GM19239 (cell line): ENCODE data around the gene PFAS.

ENCODE experiments used
- DNase-seq: peaks from one replicate; pipeline ENCODE4 v3.0.0; 2011; ENCODE audit warnings: low spot score; ENCODE audit not compliant: insufficient read length
- FAIRE-seq: peaks from 2 replicates; lab custom pipeline; 2011; peaks lifted over from hg19 to GRCh38; lab: Jason Lieb, UNC

The PFAS gene

DNA sequence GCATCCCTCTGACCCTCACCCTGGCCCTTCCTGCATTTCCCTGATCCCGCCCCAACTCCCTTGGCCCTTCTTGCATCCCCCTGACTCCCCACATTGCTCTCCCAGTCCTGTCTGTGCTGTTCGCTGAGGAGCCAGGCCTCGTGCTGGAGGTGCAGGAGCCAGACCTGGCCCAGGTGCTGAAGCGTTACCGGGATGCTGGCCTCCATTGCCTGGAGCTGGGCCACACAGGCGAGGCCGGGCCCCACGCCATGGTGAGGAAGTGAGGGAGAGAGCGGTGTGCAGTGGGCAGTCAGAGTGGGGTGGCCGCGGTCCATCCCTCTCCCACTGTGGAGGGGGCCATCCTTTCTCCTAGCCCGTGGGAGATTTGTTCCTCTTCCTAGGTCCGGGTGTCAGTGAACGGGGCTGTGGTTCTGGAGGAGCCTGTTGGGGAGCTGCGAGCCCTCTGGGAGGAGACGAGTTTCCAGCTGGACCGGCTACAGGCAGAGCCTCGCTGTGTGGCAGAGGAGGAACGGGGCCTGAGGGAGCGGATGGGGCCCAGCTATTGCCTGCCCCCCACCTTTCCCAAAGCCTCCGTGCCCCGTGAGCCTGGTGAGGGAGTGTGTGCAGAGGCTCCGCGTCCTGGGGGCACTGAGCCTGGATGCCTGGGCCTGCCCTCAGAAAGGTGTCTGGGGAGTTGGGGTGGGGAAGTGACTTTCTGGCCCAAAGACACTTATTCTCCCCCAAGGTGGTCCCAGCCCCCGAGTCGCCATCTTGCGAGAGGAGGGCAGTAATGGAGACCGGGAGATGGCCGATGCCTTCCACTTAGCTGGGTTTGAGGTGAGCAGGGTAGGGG, 17.8 kb downstream of the PFAS start:
- no peak for FAIRE-seq

DNA sequence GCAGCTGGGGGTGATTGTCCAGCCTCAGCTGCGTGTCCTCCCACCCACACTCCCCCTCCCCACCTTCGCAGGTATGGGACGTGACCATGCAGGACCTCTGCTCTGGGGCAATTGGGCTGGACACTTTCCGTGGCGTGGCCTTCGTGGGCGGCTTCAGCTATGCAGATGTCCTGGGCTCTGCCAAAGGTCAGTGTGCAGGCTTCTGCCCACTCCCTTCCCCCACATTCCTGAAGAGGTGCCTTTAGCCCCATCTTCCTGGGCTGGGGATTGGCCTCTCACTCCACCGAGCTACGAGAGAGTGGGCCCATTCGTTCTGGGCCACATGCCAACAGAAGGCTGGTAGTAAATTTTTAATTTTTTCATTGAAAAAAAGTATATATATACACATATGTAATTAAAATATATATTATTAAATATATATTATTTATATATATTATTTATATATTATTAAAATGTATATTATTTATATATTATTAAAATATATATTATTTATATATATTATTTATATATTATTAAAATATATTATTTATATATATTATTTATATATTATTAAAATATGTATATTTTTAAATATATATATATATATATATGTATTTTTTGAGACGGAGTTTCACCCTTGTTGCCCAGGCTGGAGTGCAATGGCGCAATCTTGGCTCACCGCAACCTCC, 18.5 kb downstream of the PFAS start:
- FAIRE-seq = no peak
- DNase-seq = no peak

More for the DNA sequence above, 17.8 kb downstream of the PFAS start:
- no peak for DNase-seq

DNA sequence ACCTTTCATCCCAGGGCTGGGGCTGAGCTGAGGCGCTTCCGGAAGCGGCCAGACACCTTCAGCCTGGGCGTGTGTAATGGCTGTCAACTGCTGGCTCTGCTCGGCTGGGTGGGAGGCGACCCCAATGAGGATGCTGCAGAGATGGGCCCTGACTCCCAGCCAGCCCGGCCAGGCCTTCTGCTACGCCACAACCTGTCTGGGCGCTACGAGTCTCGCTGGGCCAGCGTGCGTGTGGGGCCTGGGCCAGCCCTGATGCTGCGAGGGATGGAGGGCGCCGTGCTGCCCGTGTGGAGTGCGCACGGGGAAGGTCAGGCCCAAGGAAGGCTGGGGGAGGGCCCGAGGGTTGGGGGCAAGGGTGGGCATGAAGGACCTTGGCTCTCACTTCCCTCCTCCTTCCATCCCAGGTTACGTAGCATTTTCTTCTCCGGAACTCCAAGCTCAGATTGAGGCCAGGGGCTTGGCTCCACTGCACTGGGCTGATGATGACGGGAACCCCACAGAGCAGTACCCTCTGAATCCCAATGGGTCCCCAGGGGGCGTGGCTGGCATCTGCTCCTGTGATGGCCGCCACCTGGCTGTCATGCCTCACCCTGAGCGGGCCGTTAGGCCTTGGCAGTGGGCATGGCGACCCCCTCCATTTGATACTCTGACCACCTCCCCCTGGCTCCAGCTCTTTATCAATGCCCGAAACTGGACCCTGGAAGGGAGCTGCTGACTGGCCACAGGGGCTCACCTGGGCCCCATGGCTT, 19.6 kb downstream of the PFAS start:
- DNase-seq (no peak), FAIRE-seq (no peak)

DNA sequence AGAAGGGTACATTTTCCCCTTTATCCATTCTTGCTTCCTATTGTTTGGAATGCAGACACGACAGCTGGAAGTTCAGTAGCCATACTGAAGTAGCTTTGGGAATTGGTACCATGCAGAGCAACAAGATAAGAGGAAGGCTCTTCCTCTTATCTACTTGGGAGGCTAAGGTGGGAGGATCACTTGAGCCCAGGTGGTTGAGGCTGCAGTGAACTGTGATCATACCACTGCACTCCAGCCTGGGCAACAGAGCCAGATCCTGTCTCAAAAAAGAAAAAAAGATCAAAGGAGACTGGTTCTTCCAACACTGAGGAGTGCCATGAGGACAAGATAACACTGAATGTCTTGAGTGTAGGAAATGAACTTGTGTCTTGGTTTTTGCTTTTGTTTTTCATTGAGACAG, 23.3 kb downstream of the PFAS start:
- DNase-seq (no peak), FAIRE-seq (no peak)

DNA sequence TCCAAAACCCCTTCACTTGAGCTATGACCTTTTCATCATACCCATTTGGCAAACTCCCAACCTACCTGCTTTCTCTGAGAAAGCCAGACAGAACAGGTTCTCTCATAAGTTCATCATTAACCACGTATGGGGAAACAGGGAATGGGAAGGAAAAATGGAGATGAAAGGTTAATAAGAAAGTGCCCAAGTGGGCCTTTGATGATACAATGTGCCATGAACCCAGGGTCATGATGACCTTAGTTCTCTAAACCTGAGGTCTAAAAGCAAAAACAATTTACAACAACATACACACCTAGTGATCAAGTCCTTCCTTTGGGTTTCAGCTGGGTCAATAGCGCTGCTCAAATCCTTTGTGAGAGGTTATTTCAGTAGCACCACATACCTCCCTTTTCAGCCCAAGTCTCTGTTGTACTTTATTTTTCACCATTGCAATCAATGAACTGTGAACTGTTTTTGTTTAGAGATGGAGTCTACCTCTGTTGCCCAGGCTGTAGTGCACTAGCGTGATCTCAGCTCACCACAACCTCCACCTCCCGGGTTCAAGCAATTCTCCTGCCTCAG, 24.9 kb downstream of the PFAS start:
- peak; percentile 11 for FAIRE-seq
- DNase-seq = no peak

DNA sequence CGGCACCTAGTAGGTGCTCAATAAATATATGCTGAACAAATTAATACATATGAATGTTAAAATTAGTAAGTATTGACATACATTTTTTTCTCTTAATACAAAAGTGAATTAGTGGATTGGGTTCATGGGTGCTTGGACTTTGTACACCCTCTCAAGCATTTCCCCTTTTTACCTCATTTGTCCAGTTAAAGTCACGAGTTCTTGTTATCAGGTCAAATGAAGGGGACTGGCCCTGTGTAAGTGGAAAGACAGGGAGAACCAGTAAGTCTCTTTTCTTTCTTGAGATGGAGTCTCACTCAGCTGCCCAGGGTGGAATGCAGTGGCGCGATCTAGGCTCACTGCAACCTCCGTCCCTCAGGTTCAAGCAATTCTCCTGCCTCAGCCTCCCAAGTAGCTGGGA, 25.7 kb downstream of the PFAS start:
- DNase-seq (no peak), FAIRE-seq (no peak)

DNA sequence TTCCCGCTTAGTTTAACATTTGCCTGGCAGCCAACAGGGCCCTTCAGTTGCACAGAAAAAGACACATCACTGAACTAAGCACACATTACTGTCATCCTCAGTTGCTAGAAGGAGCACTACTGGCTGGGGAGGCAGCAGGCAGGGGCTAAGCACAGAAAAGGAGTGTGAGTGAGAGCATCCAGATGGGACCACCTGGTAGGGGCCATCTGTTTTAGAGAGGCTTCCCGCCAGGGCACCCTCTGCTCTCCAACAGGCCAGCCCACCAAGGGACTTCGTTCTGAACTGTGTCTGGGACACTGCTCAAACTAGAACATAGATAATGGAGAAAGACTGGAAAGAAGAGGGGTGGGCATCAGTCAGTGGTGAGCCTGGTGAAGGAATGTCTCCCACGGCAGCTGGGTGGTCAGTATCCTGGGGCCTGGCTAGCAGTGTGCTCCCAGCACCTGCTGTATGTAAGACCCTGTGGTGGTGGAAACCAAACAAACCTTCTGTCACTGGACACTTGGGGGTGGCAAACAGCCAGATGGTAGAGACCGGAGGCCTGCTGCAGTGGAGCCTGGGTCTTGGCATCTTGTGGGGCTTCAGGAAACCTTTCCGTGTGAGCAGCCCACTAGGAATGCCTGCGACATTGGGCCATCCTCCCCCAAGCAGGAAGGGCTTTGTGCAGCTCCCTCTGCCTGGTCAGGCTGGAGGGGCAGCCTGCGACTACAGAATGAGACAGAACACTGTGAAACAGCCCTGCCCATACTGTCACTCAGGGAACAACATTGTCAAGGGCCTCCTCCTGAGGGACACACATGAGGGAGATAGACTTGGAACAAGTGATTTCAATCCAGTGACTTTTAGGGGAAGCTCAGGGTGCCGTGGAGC, 26.6 kb downstream of the PFAS start:
- FAIRE-seq (no peak), DNase-seq (no peak)

DNA sequence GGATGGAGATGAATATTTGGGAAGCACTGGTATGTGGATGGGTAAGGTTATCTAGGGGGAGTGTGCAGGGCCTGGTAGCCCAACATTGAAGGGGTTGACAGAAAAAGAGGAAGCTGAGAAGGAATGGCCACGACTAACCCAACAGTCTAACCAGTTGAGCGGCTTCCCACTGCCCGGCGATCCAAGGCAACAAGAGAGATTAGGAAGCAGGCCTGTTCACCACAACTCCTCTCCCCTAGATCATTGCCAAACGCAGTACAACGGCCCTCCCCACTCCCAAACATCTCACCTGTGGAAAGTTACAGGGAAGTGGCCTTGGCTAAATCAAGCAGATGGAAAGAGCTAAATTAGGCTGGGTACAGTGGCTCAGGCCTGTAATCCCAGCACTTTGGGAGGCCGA, 28.2 kb downstream of the PFAS start:
- FAIRE-seq (no peak), DNase-seq (no peak)

DNA sequence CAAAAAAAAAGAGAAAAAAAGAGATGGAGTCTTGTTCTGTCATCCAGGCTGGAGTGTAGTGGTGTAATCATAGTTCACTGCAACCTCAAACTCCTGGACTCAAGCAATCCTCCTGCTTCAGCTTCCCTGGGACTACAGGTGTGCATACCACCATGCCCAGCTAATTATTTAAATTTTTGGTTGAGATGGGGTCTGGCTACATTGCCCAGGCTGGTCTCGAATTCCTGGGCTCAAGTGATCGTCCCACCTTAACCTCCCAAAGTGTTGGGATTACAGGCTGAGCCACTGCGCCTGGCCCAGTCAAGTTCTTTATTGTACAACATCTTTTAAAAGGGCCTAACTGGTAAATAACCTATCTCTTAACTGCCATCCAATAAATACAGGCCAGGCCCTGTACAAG, 33.3 kb downstream of the PFAS start:
- DNase-seq (no peak), FAIRE-seq (no peak)

DNA sequence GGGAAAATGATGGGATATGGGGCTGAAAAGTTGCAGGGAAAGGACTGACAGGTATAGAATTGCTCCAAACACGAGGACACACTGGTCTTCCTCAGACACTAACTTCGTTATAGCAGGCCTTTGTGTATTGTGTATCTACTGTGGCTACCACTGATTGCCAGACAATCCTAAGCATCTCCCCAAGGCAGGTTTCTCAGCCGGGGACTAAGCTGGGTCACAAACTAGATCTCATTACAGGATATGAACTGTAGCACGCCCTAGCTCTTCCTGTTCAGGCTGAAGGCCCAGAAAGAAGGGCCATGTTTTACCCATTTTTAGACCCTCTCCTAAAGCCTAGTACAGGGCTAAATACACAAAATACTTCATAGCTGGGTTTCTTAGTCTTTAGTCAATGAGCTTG, 34.3 kb downstream of the PFAS start:
- FAIRE-seq (no peak), DNase-seq (no peak)

DNA sequence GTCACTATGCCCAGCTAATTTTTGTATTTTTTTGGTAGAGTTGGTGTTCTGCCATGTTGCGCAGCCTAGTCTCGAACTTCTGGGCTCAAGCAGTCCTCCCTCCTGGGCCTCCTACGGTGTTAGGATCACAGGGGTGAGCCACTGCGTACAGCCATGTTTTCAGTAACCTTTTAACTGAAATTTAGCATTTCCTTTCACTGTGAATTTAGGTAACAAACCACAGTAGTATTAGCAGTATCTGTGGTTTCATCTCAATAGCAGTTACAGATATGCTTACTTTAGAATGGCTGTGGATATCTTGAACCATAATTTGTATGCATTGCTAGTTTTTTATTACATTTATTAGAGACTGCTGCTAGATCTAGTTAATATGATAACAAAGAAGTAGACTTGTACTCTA, 35.0 kb downstream of the PFAS start:
- FAIRE-seq (no peak), DNase-seq (no peak)

DNA sequence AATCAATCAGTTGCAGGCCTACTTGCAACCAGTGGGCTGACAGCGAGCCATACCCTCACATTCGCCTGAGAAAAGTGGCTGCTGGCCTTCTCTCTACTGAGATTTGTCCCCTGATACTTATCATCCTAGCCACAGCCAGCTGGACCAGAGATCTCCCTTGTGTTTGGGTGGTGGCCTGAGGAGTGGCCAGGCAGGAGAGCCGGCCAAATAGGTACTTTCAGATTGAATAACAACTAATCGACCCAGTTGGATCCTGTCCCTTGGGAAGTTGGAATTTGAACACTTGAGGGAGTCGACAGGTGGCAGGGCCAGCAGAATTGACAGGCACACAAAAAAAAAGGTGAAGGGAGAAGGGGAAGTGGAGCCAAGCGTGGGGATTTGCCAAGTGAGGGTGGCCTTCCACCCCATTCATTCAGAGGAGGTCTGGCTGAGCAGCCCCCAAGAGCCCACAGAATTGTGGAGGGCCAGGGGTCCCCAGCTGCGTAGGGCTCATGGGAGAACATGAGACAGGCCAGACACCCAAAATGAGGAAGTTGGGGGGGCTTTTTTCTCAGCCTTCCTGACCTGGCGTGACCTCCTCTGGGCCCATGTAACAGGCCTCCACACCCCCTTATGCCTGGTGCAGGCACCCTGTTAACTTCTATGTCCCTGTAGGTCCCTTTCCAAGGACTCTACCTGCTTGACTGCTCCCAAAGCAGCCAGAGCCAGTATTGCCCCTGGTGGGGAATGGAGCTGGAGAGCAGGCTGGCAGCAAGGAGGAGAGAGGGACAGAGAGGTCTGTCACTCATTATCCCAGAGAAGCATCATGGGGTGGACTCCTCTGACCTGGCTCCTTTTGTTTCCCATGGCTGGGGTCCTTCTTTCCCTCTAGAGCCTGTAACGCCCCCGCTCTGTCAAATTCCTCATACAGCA, 36.4 kb downstream of the PFAS start:
- no peak for DNase-seq
- FAIRE-seq = no peak

DNA sequence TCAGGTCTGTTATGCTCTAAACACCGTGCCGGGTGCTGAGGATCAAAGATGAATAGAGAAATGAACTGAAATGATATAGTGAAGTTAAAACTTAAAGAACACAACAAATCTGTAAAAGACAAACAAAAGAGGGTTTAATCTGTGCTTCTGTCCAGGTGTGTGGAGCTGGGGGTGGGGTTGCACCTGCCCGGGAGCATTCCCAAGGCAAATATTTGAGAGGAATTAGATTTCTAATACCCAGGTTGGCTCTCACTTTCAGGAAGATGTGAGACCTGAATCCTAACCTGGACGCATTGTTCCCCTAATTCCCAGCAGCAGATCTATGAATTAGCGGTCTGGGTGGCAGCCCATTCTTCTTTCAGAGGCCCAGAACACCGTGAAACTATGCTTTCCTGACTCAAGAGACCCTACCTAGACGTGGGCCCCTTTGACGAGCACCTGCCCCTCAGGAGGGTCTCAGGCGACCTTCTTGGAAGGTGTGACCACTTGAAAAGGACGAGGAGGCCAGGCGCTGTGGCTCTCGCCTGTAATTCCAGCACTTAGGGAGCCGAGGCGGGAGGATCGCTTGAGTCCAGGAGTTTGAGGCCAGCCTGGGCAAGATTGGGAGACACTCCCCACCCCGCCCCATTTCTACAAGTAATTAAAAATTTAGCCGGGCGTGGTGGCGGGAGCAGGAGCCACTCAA, 38.7 kb downstream of the PFAS start:
- no peak for DNase-seq
- no peak for FAIRE-seq

DNA sequence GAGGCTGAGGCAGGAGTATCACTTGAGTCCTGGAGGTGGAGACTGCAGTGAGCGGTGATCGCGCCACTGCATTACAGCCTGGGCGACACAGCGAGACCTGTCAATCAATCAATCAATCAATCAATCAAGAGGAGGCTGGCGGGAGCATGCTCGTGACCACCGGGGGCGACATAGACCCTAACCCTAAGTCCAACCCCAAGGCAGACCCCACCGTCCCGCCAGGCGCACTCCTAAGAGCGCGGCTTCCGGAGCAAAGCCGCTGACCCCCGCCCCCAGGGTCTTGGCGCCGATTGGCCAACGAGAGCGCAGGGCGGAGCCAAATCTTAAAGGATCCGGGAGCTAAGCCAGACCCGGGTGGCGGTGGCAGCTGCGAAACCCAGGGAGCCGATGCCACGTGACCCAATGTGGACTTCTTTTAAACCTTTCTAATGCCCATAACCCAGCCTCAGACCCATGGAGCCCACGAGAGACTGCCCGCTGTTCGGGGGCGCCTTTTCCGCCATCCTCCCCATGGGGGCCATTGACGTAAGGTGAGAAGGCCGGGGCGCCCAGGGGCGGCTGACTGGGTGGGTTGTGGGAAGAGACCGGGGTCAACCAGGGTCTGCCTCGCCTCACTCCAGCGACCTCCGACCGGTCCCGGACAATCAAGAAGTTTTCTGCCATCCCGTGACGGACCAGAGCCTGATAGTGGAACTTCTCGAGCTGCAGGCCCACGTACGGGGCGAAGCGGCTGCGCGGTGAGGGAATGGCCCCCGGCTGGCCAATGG, 39.4 kb downstream of the PFAS start, which contains the start of gene RANGRF:
Gene RANGRF (plus strand): TSS at position 335 of the 767 bp plus-strand sequence. CDS start 119 bp downstream, at position 454.
- peak; percentile 92 for FAIRE-seq

DNA sequence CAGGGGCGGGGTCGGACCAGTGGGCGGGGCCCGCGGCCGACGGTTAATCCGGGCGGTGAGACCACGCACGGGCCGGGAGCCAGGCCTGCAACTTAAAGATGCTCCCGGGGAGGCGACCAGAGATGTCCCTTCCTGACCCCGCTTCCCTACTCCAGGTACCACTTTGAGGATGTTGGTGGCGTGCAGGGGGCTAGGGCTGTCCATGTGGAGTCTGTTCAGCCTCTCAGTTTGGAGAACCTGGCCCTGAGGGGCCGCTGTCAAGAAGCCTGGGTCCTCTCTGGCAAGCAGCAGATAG, 40.0 kb downstream of the PFAS start:
- DNase-seq = no peak

More for the DNA sequence above, 39.4 kb downstream of the PFAS start, which contains the start of gene RANGRF:
- peak; percentile 88 for DNase-seq

DNA sequence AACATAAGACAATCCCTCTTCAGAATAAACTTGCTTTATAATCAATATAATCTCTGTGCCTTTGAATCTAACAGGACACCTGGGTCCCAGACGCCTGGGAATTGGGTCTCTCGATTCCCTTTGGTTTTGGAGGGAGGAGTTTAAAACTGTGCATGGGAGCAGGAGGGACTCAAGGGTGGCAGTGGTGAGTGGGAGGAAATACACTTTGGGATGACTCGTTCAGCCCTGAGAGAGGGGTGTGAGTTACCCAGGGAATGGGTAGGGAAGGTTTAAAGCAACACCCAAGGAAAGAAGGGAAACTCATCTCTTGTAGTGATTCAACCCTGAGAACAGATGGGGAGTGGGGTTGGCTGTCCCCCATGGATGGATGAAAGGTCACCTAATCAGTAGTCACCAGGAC, 41.0 kb downstream of the PFAS start:
- DNase-seq = no peak
- no peak for FAIRE-seq

More for the DNA sequence above, 40.0 kb downstream of the PFAS start:
- FAIRE-seq = no peak

DNA sequence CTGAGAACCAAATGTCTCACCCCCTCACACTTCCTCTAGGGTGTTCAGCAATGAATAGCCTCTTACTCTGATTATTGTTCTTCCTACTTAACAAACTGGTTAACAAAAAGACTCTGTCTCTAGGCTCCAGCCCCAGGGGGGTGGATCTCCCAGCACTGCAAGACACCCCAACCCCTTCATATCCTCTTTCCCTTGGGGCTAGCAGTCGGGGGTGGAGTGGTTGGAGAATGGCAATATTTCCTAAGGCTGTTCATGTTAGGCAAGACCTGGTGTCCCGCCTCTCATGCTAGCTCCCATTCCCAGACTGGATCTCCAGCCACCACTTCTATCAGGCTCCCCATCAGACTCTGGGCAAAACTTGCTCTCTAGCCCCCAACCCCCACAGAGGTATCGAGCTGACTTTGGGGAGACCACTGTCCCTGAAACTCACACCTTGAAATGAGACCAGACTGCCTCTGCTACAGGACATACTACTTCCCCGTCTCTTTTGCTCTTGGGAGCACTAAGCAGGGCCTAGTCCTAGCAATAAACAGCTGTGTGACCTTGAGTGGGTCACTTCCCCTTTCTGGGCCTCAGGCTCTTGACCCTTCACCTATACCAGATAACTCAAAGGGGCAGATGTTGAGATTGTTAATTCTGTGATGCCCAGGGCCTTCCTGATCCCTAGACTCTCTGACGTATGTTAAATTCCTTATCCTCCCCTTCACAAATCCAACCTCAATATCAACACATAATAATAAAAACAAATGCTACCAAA, 43.7 kb downstream of the PFAS start:
- DNase-seq = no peak
- FAIRE-seq = peak; percentile 76
